Anterior cingulate cortex (tissue), 58 donors: Measurements from ENCODE around the gene ZG16B.
A peak's percentile ranks its signal among the peaks of the same experiment; 100 is the strongest.

Source experiments
- DNase-seq, 58 donors: peaks; one replicate each; lab custom pipeline; 2025; lab: John Stamatoyannopoulos, UW

ZG16B gene

GRCh38 chr16:2822496-2822895 is 7.6 kb upstream of the ZG16B start:
- DNase-seq = no peak

GRCh38 chr16:2824626-2825025 is 5.5 kb upstream of the ZG16B start:
- no peak for DNase-seq

- no peak for DNase-seq
These were observed 4.9 kb upstream of the ZG16B start for GRCh38 chr16:2825049-2825742.

GRCh38 chr16:2825906-2826305 is 4.2 kb upstream of the ZG16B start:
- DNase-seq = no peak

GRCh38 chr16:2826591-2827373 is 3.3 kb upstream of the ZG16B start:
- DNase-seq = no peak

- DNase-seq = peak in 2 of 58 donors; percentile 8 to 18
These were observed 2.7 kb upstream of the ZG16B start for GRCh38 chr16:2827374-2827791.

- no peak for DNase-seq
These were observed 2.1 kb upstream of the ZG16B start for GRCh38 chr16:2827831-2828520.

- no peak for DNase-seq
These were observed 1.6 kb upstream of the ZG16B start for GRCh38 chr16:2828521-2828840.

- DNase-seq = no peak
These were observed 1.1 kb upstream of the ZG16B start for GRCh38 chr16:2828876-2829430.

- no peak for DNase-seq
These were observed 222 bp downstream of the ZG16B start for GRCh38 chr16:2830355-2830695.

GRCh38 chr16:2831203-2831602 is 1.1 kb downstream of the ZG16B start:
- DNase-seq = no peak

GRCh38 chr16:2833776-2834175 is 3.7 kb downstream of the ZG16B start:
- no peak for DNase-seq

GRCh38 chr16:2834968-2835367 is 4.9 kb downstream of the ZG16B start:
- DNase-seq = no peak

GRCh38 chr16:2835638-2836493 is 5.8 kb downstream of the ZG16B start:
- DNase-seq = peak in 10 of 58 donors; percentile 2 to 47 (median 12)

GRCh38 chr16:2836646-2837508 is 6.8 kb downstream of the ZG16B start:
- DNase-seq = no peak

GRCh38 chr16:2838928-2839327 is 8.8 kb downstream of the ZG16B start:
- DNase-seq = peak in 54 of 58 donors; percentile 4 to 76 (median 52)

GRCh38 chr16:2839650-2840450 is 9.7 kb downstream of the ZG16B start:
- no peak for DNase-seq

GRCh38 chr16:2840914-2841313 is 10.8 kb downstream of the ZG16B start:
- DNase-seq = no peak
